Right ventricle myocardium superior (tissue), 1 donor: ENCODE results near the gene CRYBA1. TPM values are rescaled to one million over a fixed set of nuclear protein-coding genes. Genes with fewer than 3 reads are reported as not detected.
"Not testable (repeated sequence)": the region's sequence is repeated elsewhere in the genome, so short reads cannot be mapped to it uniquely, and the experiment has no call there.

Source experiments
- ATAC-seq: fragments of 200-7000 bp; cut with Tn5 transposase; one replicate; pipeline ENCODE4 v1.9.1; 2020; ENCODE audit warnings: mild to moderate bottlenecking; ENCODE audit not compliant: poor library complexity
- DNase-seq: peaks from one replicate; pipeline ENCODE4 v3.0.0-alpha.2; 2020
- intact Hi-C: fragments of 100-400 bp; cut with DNase I; formaldehyde crosslinking; loops from one replicate; pipeline ENCODE4 v1.11.2; 2022
- long read RNA-seq: library from polyadenylated mRNA; unstranded; transcript quantifications from one replicate; pipeline ENCODE4 v2.0.0, GENCODE V29; 2021
- total RNA-seq: library from RNA; stranded (reverse); fragmentation: NEBNext Ultra II Directional; extraction: Animal tissue kit (Norgen Biotek cat#: 25700); gene quantifications from one replicate; pipeline ENCODE4 v1.2.1, GENCODE V29; 2021
- donor health status: DM: no; HTN: yes; CAD: no; lungs with severe emphysema.

The CRYBA1 gene
- not detected for total RNA-seq
- long read RNA-seq: 0 reads

- ATAC-seq (no peak), DNase-seq (no peak)
- intact Hi-C loops: no loop called here
Observed at GRCh38 chr17:29246628-29247027, at the start of gene CRYBA1. Gene CRYBA1, plus strand, starts transcription at chr17:29246859. Its CDS starts 5 bp downstream, at chr17:29246864.

- intact Hi-C loops: no loop called here
- ATAC-seq (no peak), DNase-seq (no peak)
Observed at GRCh38 chr17:29197516-29198272, 49.0 kb upstream of the CRYBA1 start.

- intact Hi-C loops, DNase-seq: not testable (repeated sequence)
- ATAC-seq: peak; percentile 72
Observed at GRCh38 chr17:29204068-29204804, 42.4 kb upstream of the CRYBA1 start.

GRCh38 chr17:29205047-29205446 lies 41.6 kb upstream of the CRYBA1 start:
- ATAC-seq (peak; percentile 87), DNase-seq (no peak)
- intact Hi-C loops: no loop called here

GRCh38 chr17:29207975-29208374 lies 38.7 kb upstream of the CRYBA1 start:
- DNase-seq: no peak
- ATAC-seq: no peak
- intact Hi-C loops: no loop called here

- DNase-seq (no peak), ATAC-seq (no peak)
- intact Hi-C loops: no loop called here
Observed at GRCh38 chr17:29209073-29209472, 37.6 kb upstream of the CRYBA1 start.

GRCh38 chr17:29210879-29211278 lies 35.8 kb upstream of the CRYBA1 start:
- ATAC-seq (no peak), DNase-seq (no peak)
- intact Hi-C loops: no loop called here

GRCh38 chr17:29212094-29212631 lies 34.5 kb upstream of the CRYBA1 start:
- DNase-seq (no peak), ATAC-seq (no peak)
- intact Hi-C loops: no loop called here

- no peak for ATAC-seq
- intact Hi-C loops: no loop called here
Observed at GRCh38 chr17:29212681-29213121, 34.0 kb upstream of the CRYBA1 start.

GRCh38 chr17:29214215-29215146 lies 32.2 kb upstream of the CRYBA1 start:
- no peak for DNase-seq
- no peak for ATAC-seq
- intact Hi-C loops: no loop called here

More at GRCh38 chr17:29212681-29213121, 34.0 kb upstream of the CRYBA1 start:
- DNase-seq: no peak

GRCh38 chr17:29215174-29215573 lies 31.5 kb upstream of the CRYBA1 start:
- intact Hi-C loops: no loop called here
- no peak for ATAC-seq
- no peak for DNase-seq

GRCh38 chr17:29215717-29216116 lies 30.9 kb upstream of the CRYBA1 start:
- intact Hi-C loops: no loop called here
- DNase-seq (no peak), ATAC-seq (no peak)

- no peak for DNase-seq
- intact Hi-C loops: no loop called here
- no peak for ATAC-seq
Observed at GRCh38 chr17:29216181-29216580, 30.5 kb upstream of the CRYBA1 start.

- ATAC-seq (no peak), DNase-seq (no peak)
- intact Hi-C loops: no loop called here
Observed at GRCh38 chr17:29216856-29217255, 29.8 kb upstream of the CRYBA1 start.

- ATAC-seq (peak; percentile 92), DNase-seq (peak; percentile 77)
- intact Hi-C loops: loop anchor here (2.0 to 10.0 kb wide), 2 partner anchors 71 to 255 kb away; no protein-coding TSS in a partner anchor
Observed at GRCh38 chr17:29219378-29220047, 27.1 kb upstream of the CRYBA1 start.

- DNase-seq, ATAC-seq: not testable (repeated sequence)
- intact Hi-C loops: loop anchor here (10.0 kb wide), 1 partner anchor 257 kb away; no protein-coding TSS in a partner anchor
Observed at GRCh38 chr17:29221338-29221737, 25.3 kb upstream of the CRYBA1 start.

- intact Hi-C loops: loop anchor here (10.0 kb wide), 1 partner anchor 261 kb away; no protein-coding TSS in a partner anchor
- no peak for ATAC-seq
- DNase-seq: no peak
Observed at GRCh38 chr17:29225396-29225795, 21.3 kb upstream of the CRYBA1 start.

- DNase-seq (no peak), ATAC-seq (no peak)
- intact Hi-C loops: no loop called here
Observed at GRCh38 chr17:29233301-29233700, 13.4 kb upstream of the CRYBA1 start.
